GM19043 (cell line): ENCODE data around the gene CCSER1.
"Not testable (repeated sequence)": the region's sequence is repeated elsewhere in the genome, so short reads cannot be mapped to it uniquely, and the experiment has no call there.

Experiments
- ATAC-seq: cut with Tn5 transposase; IDR thresholded peaks from one replicate; pipeline ENCODE4 v1.9.1; 2021; ENCODE audit warnings: low read depth; ENCODE audit not compliant: unreplicated experiment

Gene CCSER1

DNA sequence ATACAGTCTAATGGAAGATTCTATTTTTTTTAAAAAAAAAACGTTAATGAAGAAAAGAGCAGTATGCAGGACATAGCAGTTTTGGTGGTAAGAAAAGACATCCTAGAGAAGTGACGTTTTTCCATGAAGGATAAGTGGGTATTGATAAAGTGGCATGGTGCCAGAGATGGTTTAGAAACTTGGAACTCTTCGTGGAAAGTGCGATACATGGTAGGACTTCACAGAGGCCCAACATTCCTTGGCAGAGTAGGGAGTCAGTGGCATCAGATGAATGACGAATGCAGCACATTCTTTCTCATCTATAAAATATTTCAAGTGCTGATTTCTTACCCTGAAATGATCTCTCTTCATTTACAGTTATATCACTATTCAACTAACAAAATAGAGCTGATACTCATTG lies 298.7 kb downstream of the CCSER1 start:
- no peak for ATAC-seq

DNA sequence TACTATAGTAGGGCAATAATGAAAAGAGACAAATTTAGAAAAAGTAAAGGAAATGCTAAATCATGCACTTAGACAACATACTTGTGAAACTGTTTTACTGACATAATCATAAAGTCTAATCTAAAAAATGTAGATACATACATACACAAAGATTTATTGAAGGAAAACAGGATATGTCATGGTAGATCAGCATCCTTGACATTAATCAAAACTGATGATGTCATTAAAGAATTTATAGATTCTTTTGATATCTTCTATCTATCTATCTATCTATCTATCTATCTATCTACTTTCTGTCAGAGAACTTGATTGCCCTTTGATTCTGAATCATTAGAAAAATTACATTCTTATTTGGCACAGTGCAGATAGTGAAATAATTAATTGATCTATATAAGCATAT lies 311.3 kb downstream of the CCSER1 start:
- ATAC-seq = no peak

DNA sequence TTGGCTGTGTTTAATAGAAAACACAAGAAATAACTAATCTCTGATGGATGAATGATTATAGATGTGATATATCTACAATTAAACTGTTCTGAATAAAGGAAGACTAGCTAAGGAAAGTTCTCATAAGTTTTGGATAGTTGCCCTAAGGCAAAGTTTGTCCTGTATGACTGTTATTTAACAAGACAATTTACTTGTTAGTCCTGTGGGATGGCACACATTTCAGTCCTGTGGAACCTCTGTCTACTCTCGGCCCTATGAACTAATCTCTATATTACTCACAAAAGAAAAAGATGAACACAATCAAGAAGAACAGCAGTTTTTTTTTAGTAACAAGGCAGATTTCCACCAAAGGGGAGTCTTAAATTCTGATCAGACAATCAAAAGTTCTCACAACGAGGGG lies 314.6 kb downstream of the CCSER1 start:
- no peak for ATAC-seq

DNA sequence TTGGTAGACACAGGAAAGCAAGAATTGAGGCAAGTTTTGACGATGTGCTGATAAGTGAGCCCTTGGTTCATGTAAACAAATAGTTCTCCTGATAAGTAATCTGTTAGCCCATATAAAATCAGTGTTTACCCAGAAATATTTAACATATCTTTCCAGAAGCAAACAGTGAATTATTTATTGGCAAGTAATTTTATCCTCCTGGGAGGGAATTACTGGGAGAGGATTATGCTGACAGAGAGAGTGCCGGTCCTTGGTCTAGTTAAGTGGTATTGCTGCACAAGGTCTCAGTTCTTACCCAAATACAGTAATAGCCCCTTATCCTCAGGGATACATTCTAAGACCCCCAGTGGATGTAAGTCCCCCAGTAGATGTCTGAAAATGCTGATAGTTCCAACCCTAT lies 315.4 kb downstream of the CCSER1 start:
- ATAC-seq = no peak

DNA sequence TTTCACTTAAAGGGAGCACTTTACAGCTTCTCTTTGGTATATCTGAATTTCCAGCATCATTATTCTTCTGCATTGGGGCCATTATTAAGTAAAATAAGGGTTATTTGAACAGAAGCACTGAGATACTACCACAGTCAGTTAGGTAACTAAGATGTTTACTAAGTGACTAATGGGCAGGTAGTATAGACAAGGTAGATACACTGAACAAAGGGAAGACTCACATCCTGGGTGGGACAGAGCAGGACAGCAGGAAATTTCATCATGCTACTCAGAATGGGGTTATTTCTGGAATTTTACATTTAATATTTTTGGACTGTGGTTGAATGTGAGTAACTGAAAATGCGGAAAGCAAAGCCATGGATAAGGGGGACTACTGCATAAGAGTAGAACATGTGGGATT lies 316.0 kb downstream of the CCSER1 start:
- ATAC-seq = no peak

DNA sequence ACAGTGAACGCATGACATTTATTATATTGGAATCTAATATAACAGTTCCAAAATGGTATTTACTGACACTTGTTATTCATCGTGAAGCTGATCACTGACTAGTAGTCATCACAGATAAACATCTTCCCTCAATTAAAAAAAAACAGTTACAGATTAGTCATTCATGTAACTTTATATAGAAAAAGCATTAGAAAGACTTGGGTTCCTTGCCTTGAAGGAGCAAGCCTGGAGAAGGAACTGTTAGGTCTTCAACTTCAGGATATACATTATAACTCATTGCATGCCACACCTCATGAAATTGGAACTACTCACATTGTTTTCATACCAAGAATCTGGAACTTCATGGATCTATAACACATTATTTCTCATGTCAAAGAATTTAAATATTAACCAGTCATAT lies 317.7 kb downstream of the CCSER1 start:
- ATAC-seq = no peak

DNA sequence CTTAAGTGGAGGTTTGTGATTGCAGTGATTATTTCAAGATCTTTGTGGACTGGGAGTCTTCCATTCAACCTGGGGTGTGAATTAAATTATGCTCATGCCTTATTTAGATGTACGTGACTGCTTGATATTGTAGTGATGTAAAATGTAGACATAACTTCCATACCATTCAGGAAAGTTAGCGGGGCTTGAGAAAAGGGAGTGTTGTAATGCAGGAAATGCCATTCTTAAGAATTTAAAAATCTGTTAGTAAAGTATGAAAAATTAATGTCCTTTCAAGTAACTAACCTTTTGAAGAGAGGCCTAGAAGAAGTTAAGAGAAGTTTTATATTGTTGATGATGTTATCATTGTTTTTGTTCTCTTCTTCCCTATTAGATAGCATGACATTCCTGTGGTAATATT lies 318.2 kb downstream of the CCSER1 start:
- no peak for ATAC-seq

DNA sequence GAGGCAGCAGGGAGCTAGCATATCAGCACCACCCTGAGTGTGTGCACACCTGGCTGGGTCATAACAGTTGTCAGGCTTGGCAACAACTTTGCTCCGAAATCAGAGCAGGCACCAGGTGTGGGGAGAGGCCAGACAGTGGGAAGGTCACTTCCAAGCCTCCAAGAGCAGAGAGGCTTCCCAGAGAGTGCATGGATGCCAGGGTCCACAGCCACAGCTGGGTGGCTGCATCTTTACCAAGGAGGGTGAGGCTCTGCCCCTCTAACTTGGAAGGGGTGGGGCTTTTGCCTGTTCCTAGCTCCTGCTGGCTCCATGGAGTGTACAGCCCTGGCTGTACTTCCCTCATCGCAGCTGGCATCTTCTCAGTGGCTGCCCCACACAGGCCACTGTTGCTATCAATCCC lies 322.4 kb downstream of the CCSER1 start:
- ATAC-seq = no peak

DNA sequence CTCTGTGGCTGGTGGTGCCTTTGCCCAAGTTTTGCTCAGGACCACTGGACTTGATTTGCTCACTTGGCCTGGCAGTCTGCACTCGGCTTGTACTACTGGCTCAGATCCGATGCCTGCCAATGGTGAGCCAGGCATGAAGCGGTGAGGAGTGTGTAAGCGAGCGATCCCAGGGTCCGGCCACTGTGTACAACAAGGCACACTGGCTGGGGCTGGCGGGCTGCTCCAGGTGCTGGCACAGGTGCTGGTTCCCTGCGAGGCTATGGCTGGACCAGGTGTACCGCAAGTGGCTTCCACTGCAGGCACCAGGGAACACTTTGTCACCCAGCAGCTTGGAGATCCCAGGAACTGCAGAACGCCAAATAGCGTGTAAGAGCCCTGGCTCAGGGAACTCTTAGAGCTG lies 329.7 kb downstream of the CCSER1 start:
- no peak for ATAC-seq

DNA sequence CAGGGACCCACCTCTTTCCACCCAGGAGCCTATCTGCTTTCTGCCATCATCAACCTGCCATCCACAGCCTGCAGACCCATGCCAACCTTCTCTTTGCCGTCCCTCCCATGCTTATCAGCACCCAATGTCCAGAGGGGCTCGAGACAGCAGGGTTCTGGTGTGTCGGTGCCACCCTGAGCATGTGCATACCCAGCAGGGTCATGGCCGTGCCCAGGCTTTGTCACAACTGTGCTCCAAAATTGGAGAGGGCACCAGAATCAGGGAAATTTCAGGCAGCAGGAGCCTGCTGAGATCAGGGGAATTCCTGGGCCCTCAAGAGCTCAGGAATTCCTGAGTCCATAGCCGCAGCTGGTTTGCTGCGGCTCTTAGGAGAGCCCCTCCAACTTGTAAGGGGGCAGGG lies 330.6 kb downstream of the CCSER1 start:
- no peak for ATAC-seq

DNA sequence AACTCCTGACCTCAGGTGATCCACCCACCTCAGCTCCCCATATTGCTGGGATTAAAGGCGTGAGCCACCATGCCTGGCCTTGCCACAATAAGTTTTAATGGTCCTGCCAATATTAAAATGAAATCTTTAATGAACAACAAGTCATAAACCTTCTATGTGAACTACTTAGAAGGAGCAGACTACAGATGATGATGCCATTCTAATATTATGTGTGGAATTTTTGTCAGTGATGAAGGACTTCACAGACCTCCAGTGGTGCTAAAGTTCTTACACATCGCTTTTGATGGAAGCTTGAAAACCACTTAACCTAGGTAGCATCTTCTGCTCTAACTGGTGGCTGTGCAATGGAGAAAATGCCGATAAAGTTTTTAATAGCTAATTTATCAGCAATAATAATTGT lies 331.4 kb downstream of the CCSER1 start:
- no peak for ATAC-seq

DNA sequence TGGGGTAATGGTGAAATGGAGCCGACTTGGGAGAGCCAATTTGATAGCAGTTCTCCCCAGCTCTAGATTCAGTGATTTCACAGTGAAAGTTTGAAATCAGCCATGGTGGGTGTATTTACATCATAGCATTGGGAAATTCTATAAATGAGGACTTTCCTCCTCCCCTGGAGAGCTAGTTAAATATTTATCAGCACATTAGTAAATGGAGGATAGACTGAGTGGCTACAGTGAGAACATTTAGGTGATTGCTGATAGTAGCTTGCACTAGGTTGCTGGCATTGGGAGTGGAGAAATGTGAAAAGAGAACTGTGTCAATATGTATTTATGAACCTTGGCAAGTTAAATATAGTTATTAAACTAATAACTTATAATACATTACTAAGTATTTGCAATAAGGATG lies 347.3 kb downstream of the CCSER1 start:
- no peak for ATAC-seq

DNA sequence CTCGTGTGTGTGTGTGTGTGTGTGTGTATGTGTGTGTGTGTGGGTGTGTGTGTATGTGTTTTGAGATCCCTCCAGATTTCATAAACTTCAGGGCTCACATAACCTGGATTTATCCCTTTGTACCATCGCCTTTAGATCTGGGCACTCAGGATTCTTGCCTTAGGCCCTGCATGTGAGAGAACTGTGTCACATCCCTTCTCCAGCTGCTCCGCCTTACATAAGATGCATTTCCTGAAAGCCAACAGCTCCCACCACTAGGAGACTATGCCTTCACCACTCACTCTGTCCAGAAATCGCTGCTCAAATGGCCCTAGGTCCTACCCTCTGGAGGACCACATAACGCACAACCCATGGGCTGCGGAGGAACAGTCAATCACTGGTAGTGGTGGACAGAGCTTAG lies 348.8 kb downstream of the CCSER1 start:
- ATAC-seq = no peak

DNA sequence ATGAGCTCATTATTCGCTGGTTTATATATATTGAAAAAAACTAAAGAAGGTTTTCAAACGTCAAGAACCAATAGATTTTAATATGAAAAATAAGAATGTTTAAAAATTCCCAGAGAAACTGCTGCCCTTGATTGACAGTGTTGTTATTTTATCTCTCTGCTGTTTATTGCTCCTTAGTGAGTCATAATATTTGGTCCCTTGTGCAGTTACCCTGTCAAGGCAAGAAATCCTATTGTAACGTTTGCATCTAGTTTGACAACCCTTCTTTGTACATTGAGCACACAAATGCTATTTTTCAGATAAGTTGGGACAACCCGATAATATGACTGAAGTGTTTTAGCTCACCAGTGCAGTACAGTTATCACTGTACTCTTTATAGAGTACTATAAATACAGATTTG lies 349.4 kb downstream of the CCSER1 start:
- no peak for ATAC-seq

DNA sequence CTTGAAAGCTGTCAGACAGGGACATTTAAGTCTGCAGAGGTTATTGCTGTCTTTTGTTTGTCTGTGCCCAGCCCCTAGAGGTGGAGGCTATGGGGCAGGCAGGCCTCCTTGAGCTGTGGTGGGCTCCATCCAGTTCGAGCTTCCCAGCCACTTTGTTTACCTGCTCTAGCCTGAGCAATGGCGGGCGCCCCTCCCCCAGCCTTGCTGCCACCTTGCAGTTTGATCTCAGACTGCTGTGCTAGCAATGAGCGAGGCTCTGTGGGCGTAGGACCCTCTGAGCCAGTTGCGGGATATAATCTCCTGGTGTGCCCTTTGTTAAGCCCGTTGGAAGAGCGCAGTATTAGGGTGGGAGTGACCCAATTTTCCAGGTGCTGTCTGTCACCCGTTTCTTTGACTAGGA lies 357.7 kb downstream of the CCSER1 start:
- ATAC-seq = not testable (repeated sequence)

DNA sequence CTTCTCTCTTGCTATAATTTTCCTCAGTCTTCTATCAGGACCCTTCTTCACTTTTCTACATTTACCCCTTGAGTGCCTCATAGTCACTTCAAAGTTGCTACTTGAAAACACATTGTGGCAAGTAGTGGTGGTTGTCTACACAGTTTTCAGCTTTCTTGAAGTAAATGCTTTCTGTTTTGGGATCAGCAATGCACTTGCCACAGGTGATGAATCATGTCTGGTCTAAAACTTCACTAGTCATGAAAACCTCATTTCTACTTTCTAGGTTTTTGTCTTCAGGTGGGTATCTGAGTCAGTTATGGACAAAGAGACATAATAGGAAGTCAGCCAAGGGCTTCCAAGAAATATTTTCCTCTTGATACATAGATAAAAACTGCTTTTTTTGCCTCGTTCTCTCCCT lies 359.2 kb downstream of the CCSER1 start:
- ATAC-seq = no peak

DNA sequence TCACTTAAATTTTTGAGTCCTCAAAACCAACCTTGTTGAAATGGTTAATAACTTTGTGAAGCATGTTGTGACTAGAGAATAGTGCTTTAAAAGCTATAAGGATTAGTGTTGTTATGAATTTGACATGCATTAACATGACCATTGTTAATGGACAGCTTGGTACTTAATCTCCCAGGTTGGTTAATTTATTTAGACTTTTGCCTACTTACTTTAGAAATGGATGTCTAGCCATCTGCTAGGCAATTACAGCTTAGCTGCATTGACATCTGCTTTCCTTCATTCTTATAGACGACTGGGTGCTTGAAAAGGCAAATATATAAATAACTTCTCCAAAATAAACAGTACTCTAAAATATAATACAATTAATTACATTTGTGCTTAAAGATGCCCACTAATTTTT lies 368.0 kb downstream of the CCSER1 start:
- ATAC-seq = no peak

DNA sequence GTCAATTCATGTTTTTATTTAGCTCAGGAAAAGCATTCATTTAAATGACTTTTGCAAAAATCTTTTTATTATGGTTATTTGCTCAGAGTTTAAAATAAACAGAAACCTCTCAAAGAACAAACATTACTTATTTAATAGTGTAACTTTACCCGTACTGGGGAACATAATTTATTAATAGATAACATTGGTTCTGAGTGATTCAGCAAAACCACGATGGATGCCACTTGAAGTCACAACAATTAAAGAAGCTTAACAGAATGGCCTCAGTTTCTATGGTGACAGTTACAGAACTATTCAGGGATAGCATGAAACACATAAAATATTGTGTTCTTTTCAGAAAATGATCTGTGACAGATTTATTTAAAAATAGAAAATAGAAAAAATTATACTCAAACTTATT lies 368.7 kb downstream of the CCSER1 start:
- no peak for ATAC-seq

DNA sequence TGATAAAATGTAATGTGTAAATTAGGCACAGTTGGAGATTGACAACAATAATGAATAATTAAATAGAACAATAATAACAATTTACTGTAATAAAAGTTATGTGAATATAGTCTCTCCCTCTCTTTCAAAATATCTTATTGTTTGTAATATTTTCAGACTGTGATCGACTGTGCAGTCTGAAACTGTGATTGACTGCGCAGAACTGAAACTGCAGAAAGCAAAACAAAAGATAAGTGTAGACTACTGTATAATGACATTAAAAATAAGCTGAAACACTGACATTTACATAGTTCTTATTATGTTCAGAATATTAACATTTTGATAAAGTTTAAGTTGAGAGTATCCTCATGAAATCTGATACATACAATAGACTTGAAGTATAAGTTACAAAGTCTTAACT lies 371.0 kb downstream of the CCSER1 start:
- no peak for ATAC-seq

DNA sequence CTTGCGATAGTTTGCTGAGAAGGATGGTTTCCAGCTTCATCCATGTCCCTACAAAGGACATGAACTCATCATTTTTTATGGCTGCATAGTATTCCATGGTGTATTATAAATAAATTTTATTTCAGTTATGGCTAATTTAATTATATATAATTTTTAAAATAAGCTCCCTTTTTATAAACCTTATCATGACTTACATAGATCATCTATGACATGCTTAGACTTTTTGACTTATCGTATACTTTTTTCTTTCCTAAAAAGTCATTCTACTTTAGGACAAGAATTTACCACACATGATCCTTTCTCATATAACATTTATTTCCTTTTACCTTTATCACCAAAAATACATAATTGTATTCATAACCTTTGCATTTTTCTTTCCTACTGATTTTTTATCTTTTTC lies 376.5 kb downstream of the CCSER1 start:
- no peak for ATAC-seq

DNA sequence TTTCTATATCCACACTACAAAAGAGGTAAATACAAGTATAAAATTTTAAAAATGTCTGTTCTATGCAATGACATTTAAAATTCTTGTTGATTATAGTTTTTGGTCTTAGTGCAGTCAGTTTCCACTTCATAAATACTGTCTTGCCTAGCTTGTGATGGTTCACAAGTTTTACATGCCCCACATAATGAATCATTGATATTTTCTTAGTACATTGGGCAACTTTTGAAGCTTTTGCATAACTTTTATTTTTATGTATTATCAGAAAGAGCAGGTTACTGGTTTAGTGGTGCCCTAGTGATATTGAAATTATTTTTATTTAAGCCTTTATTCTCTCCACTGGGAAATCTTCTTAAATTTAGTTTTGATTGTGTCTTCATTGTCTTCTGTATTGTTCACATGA lies 388.0 kb downstream of the CCSER1 start:
- ATAC-seq = no peak

DNA sequence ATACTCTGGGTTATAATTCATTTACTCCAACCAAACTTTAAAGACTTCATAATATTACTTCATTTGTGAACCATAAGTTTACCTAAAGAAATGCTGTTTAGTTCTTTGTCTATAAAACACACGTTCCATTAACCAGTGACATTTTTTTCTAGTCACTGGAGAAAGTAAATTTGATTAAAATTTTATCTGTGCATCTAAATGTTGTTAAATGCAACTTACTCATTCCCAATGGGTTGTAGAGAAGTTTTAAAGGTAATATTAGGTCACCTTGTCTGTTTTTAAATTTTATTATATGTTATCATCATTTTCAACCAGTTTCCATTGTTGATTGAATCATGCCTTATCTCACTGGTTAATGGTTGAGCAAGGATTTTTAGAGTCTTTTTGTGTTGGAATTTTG lies 401.4 kb downstream of the CCSER1 start:
- no peak for ATAC-seq

DNA sequence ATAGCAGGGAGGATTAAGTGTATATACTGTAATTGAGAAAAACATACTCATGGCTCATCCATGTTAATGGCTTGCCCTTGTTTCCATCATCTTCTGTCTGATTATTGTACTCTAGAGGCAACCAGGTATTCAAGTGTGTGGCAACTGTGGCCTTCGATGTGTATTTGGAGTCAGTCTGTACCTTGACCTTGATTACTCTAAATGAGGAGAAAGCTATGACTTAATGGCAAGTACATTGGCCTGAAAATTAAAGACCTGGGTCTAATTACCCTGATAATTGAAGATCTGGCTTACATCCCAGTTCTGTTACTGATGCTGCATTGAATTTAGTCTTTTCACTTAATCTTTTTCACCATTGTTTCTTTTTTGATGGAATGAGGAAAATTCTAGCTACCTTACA lies 409.2 kb downstream of the CCSER1 start:
- no peak for ATAC-seq

DNA sequence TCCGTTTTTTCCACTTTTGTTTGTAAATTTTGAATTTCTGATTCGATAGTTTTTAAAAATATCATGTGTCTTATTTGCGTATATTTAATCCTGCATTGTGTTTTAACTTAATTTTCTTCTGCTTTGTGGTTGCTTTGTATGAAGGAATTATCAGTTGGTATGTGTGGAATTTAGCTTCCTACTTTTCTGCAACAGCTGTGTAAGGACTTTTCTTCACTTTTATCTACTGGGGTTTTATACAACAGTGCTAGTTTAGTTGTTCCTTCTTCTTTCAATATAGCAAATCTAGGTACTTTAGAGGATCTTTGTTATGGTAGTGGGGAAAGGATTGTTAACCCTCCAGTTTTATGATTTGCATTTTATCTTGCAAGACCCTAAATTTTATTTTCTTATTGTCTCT lies 410.3 kb downstream of the CCSER1 start:
- no peak for ATAC-seq
